Pancreas (tissue), 10 donors: ENCODE measurements around the gene FBXL17. TPM values are rescaled to one million over a fixed set of nuclear protein-coding genes. Genes with fewer than 3 reads are reported as not detected.

Experiments used
- ATAC-seq, 4 donors: fragments of 200-7000 bp; cut with Tn5 transposase; one replicate each; pipeline versions ENCODE4 v1.8.0 to v1.9.1; 2020; ENCODE audit warnings: mild to moderate bottlenecking in 4 of 4, moderate library complexity in 4 of 4
- DNase-seq, 6 donors: peaks; one replicate each; pipeline ENCODE4 v3.0.0-alpha.2; 2020
- FAIRE-seq: peaks from 2 replicates; lab custom pipeline; 2012; peaks lifted over from hg19 to GRCh38; lab: Jason Lieb, UNC
- H3K27ac ChIP-seq, 4 donors: fragments of 200-600 bp; sonication (generic); 1 replicate in 3 of 4; 2 replicates in 1 of 4; pipeline versions ENCODE4 v1.5.0 to v1.8.0; 2020
- H3K27me3 ChIP-seq, 4 donors: fragments of 200-600 bp; one replicate each; pipeline ENCODE4 v1.8.0; 2021
- H3K36me3 ChIP-seq, 3 donors: fragments of 200-600 bp; sonication (generic) in 1 of 3; one replicate each; pipeline versions ENCODE4 v1.5.0 to v1.8.0; 2020 to 2021
- H3K4me1 ChIP-seq, 3 donors: fragments of 200-600 bp; one replicate each; pipeline ENCODE4 v1.8.0; 2021
- H3K4me3 ChIP-seq, 4 donors: fragments of 200-600 bp; sonication (generic) in 2 of 4; one replicate each; pipeline versions ENCODE4 v1.5.0 to v1.8.0; 2020 to 2021
- H3K9me3 ChIP-seq, 4 donors: fragments of 200-600 bp; one replicate each; pipeline ENCODE4 v1.8.0; 2021
- WGBS, 2 donors: extraction: QIAGEN DNeasy Blood & Tissue Kit; methylation state at CpG; one replicate each; pipeline ENCODE4 v1.1.7; 2013; 5-methylcytosine and 5-hydroxymethylcytosine counted together
- intact Hi-C, 3 donors: fragments of 100-400 bp; cut with DNase I; formaldehyde crosslinking; loops; one replicate each; pipeline versions ENCODE4 v1.11.1 to v1.14.2; 2022
- polyA plus RNA-seq, 2 donors: library from polyadenylated mRNA; stranded (reverse); fragments of 200-250 nt; gene quantifications; one replicate each; pipeline ENCODE4 v1.2.3, GENCODE V29; 2013
- total RNA-seq, 6 donors: library from RNA; stranded (reverse); fragmentation: NEBNext Ultra II Directional in 4 of 6; extraction: Animal tissue kit (Norgen Biotek cat#: 25700) in 4 of 6; gene quantifications; one replicate each; pipeline versions ENCODE4 v1.2.1 to v1.2.4, GENCODE V29; 2021 to 2023
- TF ChIP-seq, protein P1 (sequence below), 4 donors: fragments of 200-600 bp; sonication (generic) in 3 of 4; IDR thresholded peaks; one replicate each; pipeline versions ENCODE4 v1.5.0 to v1.8.0; 2021; ENCODE audit warnings: antibody characterized with exemption in 4 of 4
- donor health status: healthy with polysubstance abuse.
- donor health status: DM: no; HTN: no; CAD: no; lungs with moderate emphysema.
- donor health status: DM: no; HTN: no; CAD: no.
- donor health status: control.
- donor health status: control.
- donor health status: Bipolar disorder and iron deficiency.
- donor health status: DM: yes; HTN: yes; CAD: no.
- donor health status: DM: no; HTN: no; CAD: no.
- donor health status: DM: no; HTN: no; CAD: no.
- donor health status: DM: yes; HTN: yes; CAD: no.

Gene FBXL17
- total and polyA plus RNA-seq, 8 donors = 4.2 to 11.1 (median 7.3) TPM

DNA sequence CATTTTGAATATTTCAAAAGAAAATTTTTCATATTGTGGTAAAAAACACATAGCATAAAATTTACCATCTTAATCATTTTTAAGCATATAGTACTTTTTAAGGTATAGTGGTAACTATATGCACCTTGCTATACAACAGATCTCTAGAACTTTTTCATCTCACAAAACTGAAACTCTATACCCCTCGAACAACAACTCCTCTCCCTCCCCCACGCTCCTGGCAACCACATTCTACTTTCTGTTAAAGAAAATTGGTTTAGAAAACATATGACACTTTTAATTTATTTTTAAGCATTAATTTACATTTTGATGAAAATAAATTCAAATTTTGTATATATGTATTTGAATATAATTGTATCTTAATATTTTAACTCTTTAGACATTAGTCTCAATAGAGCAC is 563.9 kb downstream of the FBXL17 start:
- H3K27me3 ChIP-seq = no peaks in the 10 kb centered on the region
- no peak overlapping the region for H3K27ac ChIP-seq
- H3K4me3 ChIP-seq = no peak overlapping the region
- no peaks in the 10 kb centered on the region for H3K9me3 ChIP-seq
- peak; percentile 61 for FAIRE-seq
- TF ChIP-seq, protein P1, sequence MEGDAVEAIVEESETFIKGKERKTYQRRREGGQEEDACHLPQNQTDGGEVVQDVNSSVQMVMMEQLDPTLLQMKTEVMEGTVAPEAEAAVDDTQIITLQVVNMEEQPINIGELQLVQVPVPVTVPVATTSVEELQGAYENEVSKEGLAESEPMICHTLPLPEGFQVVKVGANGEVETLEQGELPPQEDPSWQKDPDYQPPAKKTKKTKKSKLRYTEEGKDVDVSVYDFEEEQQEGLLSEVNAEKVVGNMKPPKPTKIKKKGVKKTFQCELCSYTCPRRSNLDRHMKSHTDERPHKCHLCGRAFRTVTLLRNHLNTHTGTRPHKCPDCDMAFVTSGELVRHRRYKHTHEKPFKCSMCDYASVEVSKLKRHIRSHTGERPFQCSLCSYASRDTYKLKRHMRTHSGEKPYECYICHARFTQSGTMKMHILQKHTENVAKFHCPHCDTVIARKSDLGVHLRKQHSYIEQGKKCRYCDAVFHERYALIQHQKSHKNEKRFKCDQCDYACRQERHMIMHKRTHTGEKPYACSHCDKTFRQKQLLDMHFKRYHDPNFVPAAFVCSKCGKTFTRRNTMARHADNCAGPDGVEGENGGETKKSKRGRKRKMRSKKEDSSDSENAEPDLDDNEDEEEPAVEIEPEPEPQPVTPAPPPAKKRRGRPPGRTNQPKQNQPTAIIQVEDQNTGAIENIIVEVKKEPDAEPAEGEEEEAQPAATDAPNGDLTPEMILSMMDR (IDR thresholded peaks at IDR 0.05) = no peak
- no peaks in the 10 kb centered on the region for H3K4me1 ChIP-seq
- intact Hi-C loops = no loop called here
- DNase-seq = no peak
- H3K36me3 ChIP-seq = no peaks in the 10 kb centered on the region
- WGBS, 2 donors = 81 to 89% methylated on average over 2 of the region's 2 CpGs
- ATAC-seq = no peak

DNA sequence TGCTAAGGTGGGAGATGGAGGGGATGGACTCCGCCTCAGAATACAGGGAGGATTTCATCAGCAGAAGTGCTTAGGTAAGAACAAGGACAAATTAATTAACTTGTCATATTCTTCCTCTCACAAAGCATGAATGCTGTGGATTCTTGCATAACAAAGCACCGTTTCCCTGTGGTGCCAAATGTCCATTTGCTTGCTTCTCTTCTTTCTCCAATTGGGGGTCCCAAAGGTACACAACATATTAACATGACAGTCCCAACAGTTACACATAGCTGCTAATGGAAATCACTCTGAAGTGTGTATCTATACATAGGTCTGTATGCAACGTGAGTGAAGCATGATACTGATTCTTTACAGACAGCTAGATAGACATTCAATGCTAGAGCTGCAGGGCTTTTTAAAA is 564.5 kb downstream of the FBXL17 start:
- TF ChIP-seq, protein P1 (IDR thresholded peaks at IDR 0.05) = no peak
- Histone ChIP-seq H3K9me3 (no peaks in the 10 kb centered on the region), H3K36me3 (no peaks in the 10 kb centered on the region), H3K4me3 (no peak overlapping the region), H3K27me3 (no peaks in the 10 kb centered on the region), H3K27ac (no peak overlapping the region), H3K4me1 (no peaks in the 10 kb centered on the region)
- WGBS, 2 donors = 64 to 70% methylated on average over 3 of the region's 3 CpGs
- no peak for FAIRE-seq
- no peak for DNase-seq
- intact Hi-C loops = no loop called here
- no peak for ATAC-seq

DNA sequence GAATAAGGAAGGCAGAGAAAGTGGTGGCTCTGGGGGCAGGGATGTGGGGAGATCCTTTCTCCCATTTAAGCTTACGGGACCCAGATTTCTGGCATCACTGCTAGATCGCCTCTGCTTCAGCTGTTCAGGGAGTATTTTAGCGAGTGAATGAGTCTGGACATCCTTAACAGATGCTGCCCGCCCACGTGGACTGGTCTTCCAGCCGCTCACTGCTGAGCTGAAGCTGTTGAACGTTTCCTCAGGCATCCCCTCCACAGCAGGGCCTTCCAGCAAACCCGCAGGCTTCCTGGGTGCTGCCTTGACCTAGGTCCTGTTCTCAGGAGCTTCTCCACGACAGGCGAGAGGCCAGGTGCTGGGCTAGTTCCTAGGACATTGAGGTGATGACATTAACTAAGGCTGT is 566.8 kb downstream of the FBXL17 start:
- no peak for FAIRE-seq
- ATAC-seq = no peak
- TF ChIP-seq, protein P1 (IDR thresholded peaks at IDR 0.05) = no peak
- no peaks in the 10 kb centered on the region for H3K4me1 ChIP-seq
- no peaks in the 10 kb centered on the region for H3K9me3 ChIP-seq
- no peak overlapping the region for H3K4me3 ChIP-seq
- intact Hi-C loops = no loop called here
- no peaks in the 10 kb centered on the region for H3K27me3 ChIP-seq
- DNase-seq = no peak
- H3K27ac ChIP-seq = no peak overlapping the region
- 67 to 76% methylated on average over 10 of the region's 10 CpGs for WGBS, 2 donors
- no peaks in the 10 kb centered on the region for H3K36me3 ChIP-seq

DNA sequence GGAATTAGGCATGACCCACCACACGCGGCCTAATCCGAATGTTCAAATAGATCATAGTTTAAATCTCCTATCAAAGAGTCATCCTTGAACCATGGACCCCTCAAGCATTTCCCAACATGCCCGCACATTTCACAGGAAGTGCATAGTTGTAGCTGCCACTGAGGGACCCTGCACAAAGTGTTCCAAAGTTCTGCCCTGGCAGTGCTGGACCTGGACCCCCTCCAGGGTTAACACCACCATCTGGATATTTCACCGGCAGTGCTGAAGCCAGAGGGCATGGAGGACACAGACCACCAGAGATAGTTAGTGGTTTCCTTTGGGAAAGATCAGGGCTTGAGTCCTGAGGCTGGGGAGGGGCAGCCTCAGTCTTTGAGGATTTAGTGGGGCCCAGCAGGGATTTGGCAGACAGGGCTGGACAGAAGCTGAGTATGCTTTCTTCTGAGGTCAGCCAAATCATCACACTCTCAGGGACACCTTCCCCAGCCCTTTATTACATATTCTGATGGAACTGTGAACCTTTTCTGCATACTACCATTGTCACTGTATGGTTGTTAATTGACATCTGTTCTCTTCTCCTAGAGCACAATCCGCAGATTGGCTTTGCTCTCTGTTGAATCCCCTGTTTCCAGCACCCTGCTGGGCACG is 567.6 kb downstream of the FBXL17 start:
- Histone ChIP-seq H3K9me3 (no peaks in the 10 kb centered on the region), H3K27ac (no peak overlapping the region), H3K27me3 (no peaks in the 10 kb centered on the region), H3K4me3 (no peak overlapping the region), H3K4me1 (no peaks in the 10 kb centered on the region), H3K36me3 (no peaks in the 10 kb centered on the region)
- TF ChIP-seq, protein P1 (IDR thresholded peaks at IDR 0.05) = no peak
- ATAC-seq (no peak), FAIRE-seq (no peak), DNase-seq (no peak)
- intact Hi-C loops = no loop called here
- WGBS, 2 donors = 77 to 92% methylated on average over 7 of the region's 7 CpGs

DNA sequence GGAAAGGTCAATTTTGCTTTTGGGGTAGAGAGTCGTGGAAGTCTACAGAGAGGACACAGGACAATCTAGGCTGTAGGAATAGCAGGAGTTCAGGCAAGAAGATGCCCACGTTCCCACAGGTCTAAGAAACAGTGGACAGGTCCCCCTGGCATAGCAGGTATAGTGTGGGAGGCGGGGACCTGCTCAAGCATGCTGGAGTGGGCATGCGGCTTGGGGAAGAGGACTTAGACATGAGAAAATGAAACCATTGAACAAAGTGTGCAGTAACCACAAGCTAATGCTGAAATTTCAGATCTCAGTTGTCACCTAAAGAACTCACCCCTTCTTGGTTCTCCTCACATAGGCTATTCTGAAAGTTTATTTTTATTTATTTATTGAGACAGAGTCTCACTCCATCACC is 568.3 kb downstream of the FBXL17 start:
- FAIRE-seq (no peak), DNase-seq (no peak), ATAC-seq (no peak)
- intact Hi-C loops = no loop called here
- H3K27ac ChIP-seq = no peak overlapping the region
- TF ChIP-seq, protein P1 (IDR thresholded peaks at IDR 0.05) = no peak
- no peaks in the 10 kb centered on the region for H3K4me1 ChIP-seq
- no peaks in the 10 kb centered on the region for H3K36me3 ChIP-seq
- H3K27me3 ChIP-seq = no peaks in the 10 kb centered on the region
- no peaks in the 10 kb centered on the region for H3K9me3 ChIP-seq
- no peak overlapping the region for H3K4me3 ChIP-seq
- WGBS, 2 donors = 89 to 90% methylated on average over 4 of the region's 4 CpGs
